ENCODE results near the gene JAKMIP3.
"Not testable (repeated sequence)": the region's sequence is repeated elsewhere in the genome, so short reads cannot be mapped to it uniquely, and the experiment has no call there.

The JAKMIP3 gene

GRCh38 chr10:132066812-132067211, 1.1 kb downstream of the JAKMIP3 start:
- FAIRE-seq, result no peak

GRCh38 chr10:132068431-132069121, 2.8 kb downstream of the JAKMIP3 start:
- FAIRE-seq, result no peak

- FAIRE-seq, result no peak
These were observed 3.5 kb downstream of the JAKMIP3 start for GRCh38 chr10:132069122-132069848.

GRCh38 chr10:132069849-132070182, 4.1 kb downstream of the JAKMIP3 start:
- FAIRE-seq, result no peak

GRCh38 chr10:132070724-132071123, 5.0 kb downstream of the JAKMIP3 start:
- FAIRE-seq, result no peak

GRCh38 chr10:132071667-132072066, 5.9 kb downstream of the JAKMIP3 start:
- FAIRE-seq, result no peak

GRCh38 chr10:132075909-132076577, 10.3 kb downstream of the JAKMIP3 start:
- no peak for FAIRE-seq

GRCh38 chr10:132076578-132077081, 10.9 kb downstream of the JAKMIP3 start:
- FAIRE-seq, result no peak

- no peak for FAIRE-seq
These were observed 11.3 kb downstream of the JAKMIP3 start for GRCh38 chr10:132077091-132077490.

GRCh38 chr10:132078746-132079345, 13.1 kb downstream of the JAKMIP3 start:
- FAIRE-seq, result no peak

- FAIRE-seq, result not testable (repeated sequence)
These were observed 18.6 kb downstream of the JAKMIP3 start for GRCh38 chr10:132084384-132084783.

GRCh38 chr10:132093236-132093635, 27.5 kb downstream of the JAKMIP3 start:
- FAIRE-seq, result not testable (repeated sequence)

GRCh38 chr10:132094581-132095234, 29.0 kb downstream of the JAKMIP3 start:
- FAIRE-seq, result no peak

- FAIRE-seq, result no peak
These were observed 29.8 kb downstream of the JAKMIP3 start for GRCh38 chr10:132095403-132096113.

- FAIRE-seq, result no peak
These were observed 30.5 kb downstream of the JAKMIP3 start for GRCh38 chr10:132096223-132096622.

- FAIRE-seq, result no peak
These were observed 31.2 kb downstream of the JAKMIP3 start for GRCh38 chr10:132096863-132097478.

- no peak for FAIRE-seq
These were observed 32.0 kb downstream of the JAKMIP3 start for GRCh38 chr10:132097609-132098377.

- FAIRE-seq, result no peak
These were observed 33.0 kb downstream of the JAKMIP3 start for GRCh38 chr10:132098539-132099388.

- no peak for FAIRE-seq
These were observed 33.8 kb downstream of the JAKMIP3 start for GRCh38 chr10:132099389-132100090.
